Measurements from ENCODE around the gene COL5A1. TPM values are rescaled to one million over a fixed set of nuclear protein-coding genes. Genes with fewer than 3 reads are reported as not detected.

The COL5A1 gene
- total RNA-seq, 6 experiments from 2014 or later, result 196 to 308 (median 225) TPM

GRCh38 chr9:134716067-134716466 lies 74.5 kb downstream of the COL5A1 start:
- Mint-ChIP-seq H3K27me3 (ENCODE audit: insufficient read depth) (peaks cover 49% of the 10 kb centered on the region), H3K4me1 (ENCODE audit: low read depth) (peaks cover 37% of the 10 kb centered on the region), H3K9me3 (peaks cover 12% of the 10 kb centered on the region; the same call in 1 of the 2 replicates), H3K27ac (peak overlapping the region; percentile 51), H3K36me3 (ENCODE audit: low read depth) (peaks cover 35% of the 10 kb centered on the region), H3K4me3 (no peak overlapping the region)
- peak; percentile 45 for DNase-seq
- no peak; the same call in 1 of the 2 replicates for TF ChIP-seq CTCF (IDR thresholded peaks at IDR 0.05)

- Mint-ChIP-seq H3K4me3 (no peak overlapping the region; the same call in 1 of the 2 replicates), H3K27me3 (ENCODE audit: insufficient read depth) (peaks cover 56% of the 10 kb centered on the region), H3K4me1 (ENCODE audit: low read depth) (peaks cover 37% of the 10 kb centered on the region), H3K27ac (peak overlapping the region; percentile 21; the same call in 1 of the 2 replicates), H3K36me3 (ENCODE audit: low read depth) (peaks cover 35% of the 10 kb centered on the region), H3K9me3 (peaks cover 12% of the 10 kb centered on the region; the same call in 1 of the 2 replicates)
- no peak for DNase-seq
- no peak for TF ChIP-seq CTCF (IDR thresholded peaks at IDR 0.05)
Measured at GRCh38 chr9:134717056-134717455, 75.5 kb downstream of the COL5A1 start.

- DNase-seq, result no peak
- no peak for TF ChIP-seq CTCF (IDR thresholded peaks at IDR 0.05)
- Mint-ChIP-seq H3K4me3 (no peak overlapping the region; the same call in 1 of the 2 replicates), H3K4me1 (ENCODE audit: low read depth) (peaks cover 43% of the 10 kb centered on the region), H3K36me3 (ENCODE audit: low read depth) (peaks cover 34% of the 10 kb centered on the region), H3K27ac (no peak overlapping the region), H3K9me3 (peaks cover 12% of the 10 kb centered on the region; the same call in 1 of the 2 replicates), H3K27me3 (ENCODE audit: insufficient read depth) (peaks cover 65% of the 10 kb centered on the region)
Measured at GRCh38 chr9:134717924-134718645, 76.5 kb downstream of the COL5A1 start.

- peak overlapping the region; percentile 33; the same call in 1 of the 2 replicates for H3K4me3 Mint-ChIP-seq
- no peak for TF ChIP-seq CTCF (IDR thresholded peaks at IDR 0.05)
- DNase-seq, result no peak
- peak overlapping the region; percentile 7; the same call in 1 of the 2 replicates for H3K27ac Mint-ChIP-seq
- H3K27me3 Mint-ChIP-seq (ENCODE audit: insufficient read depth), result peaks cover 65% of the 10 kb centered on the region
- peaks cover 36% of the 10 kb centered on the region for H3K4me1 Mint-ChIP-seq (ENCODE audit: low read depth)
- H3K9me3 Mint-ChIP-seq, result peaks cover 1% of the 10 kb centered on the region; the same call in 1 of the 2 replicates
- H3K36me3 Mint-ChIP-seq (ENCODE audit: low read depth), result peaks cover 21% of the 10 kb centered on the region
Measured at GRCh38 chr9:134719331-134719730, 77.7 kb downstream of the COL5A1 start.

GRCh38 chr9:134720136-134720753 lies 78.6 kb downstream of the COL5A1 start:
- peaks cover 63% of the 10 kb centered on the region for H3K27me3 Mint-ChIP-seq (ENCODE audit: insufficient read depth)

More at GRCh38 chr9:134720136-134720753, 78.6 kb downstream of the COL5A1 start:
- no peaks in the 10 kb centered on the region; the same call in 1 of the 2 replicates for H3K9me3 Mint-ChIP-seq
- no peak overlapping the region for H3K27ac Mint-ChIP-seq
- H3K4me3 Mint-ChIP-seq, result no peak overlapping the region
- DNase-seq, result no peak
- peaks cover 29% of the 10 kb centered on the region for H3K4me1 Mint-ChIP-seq (ENCODE audit: low read depth)
- TF ChIP-seq CTCF (IDR thresholded peaks at IDR 0.05), result no peak
- H3K36me3 Mint-ChIP-seq (ENCODE audit: low read depth), result peaks cover 21% of the 10 kb centered on the region
